H9 (cell line): ENCODE results near the gene ERCC6L2. TPM values are rescaled to one million over a fixed set of nuclear protein-coding genes. Genes with fewer than 3 reads are reported as not detected.

Experiments
- DNase-seq: peaks from one replicate; pipeline ENCODE4 v3.0.0-alpha.2; 2017
- H2AFZ ChIP-seq: one replicate; pipeline ENCODE4 v1.6.1; 2013; ENCODE audit warnings: mild to moderate bottlenecking, low read length, control low read depth, moderate library complexity
- H2AK5ac ChIP-seq: 2 replicates; pipeline ENCODE4 v1.6.1; 2013; ENCODE audit warnings: low read length, control low read depth, mixed read lengths; ENCODE audit not compliant: insufficient read length
- H2BK120ac ChIP-seq: one replicate; pipeline ENCODE4 v1.6.1; 2013; ENCODE audit warnings: low read depth, mild to moderate bottlenecking, low read length, control low read depth, inconsistent platforms; ENCODE audit not compliant: poor library complexity, severe bottlenecking
- H2BK12ac ChIP-seq: 2 replicates; pipeline ENCODE4 v1.6.1; 2013; ENCODE audit warnings: low read length, control low read depth, mixed read lengths, low read depth; ENCODE audit not compliant: insufficient read length
- H2BK15ac ChIP-seq: 2 replicates; pipeline ENCODE4 v1.6.1; 2013; ENCODE audit warnings: low read depth, low read length, control low read depth
- H2BK20ac ChIP-seq: one replicate; pipeline ENCODE4 v1.6.1; 2013; ENCODE audit warnings: low read depth, mild to moderate bottlenecking, low read length, control low read depth, inconsistent platforms; ENCODE audit not compliant: poor library complexity, severe bottlenecking
- H2BK5ac ChIP-seq: 2 replicates; pipeline ENCODE4 v1.6.1; 2013; ENCODE audit warnings: low read length, control low read depth, mixed read lengths; ENCODE audit not compliant: insufficient read length
- H3K14ac ChIP-seq: 2 replicates; pipeline ENCODE4 v1.6.1; 2013; ENCODE audit warnings: low read length, control low read depth; ENCODE audit not compliant: insufficient read depth
- H3K18ac ChIP-seq: 2 replicates; pipeline ENCODE4 v1.6.1; 2013; ENCODE audit warnings: low read depth, mild to moderate bottlenecking, mixed read lengths, low read length, control low read depth; ENCODE audit not compliant: insufficient read length
- H3K23ac ChIP-seq: 2 replicates; pipeline ENCODE4 v1.6.1; 2013; ENCODE audit warnings: low read length, control low read depth, mixed read lengths, low read depth; ENCODE audit not compliant: insufficient read length
- H3K23me2 ChIP-seq: 2 replicates; pipeline ENCODE4 v1.6.1; 2013; ENCODE audit warnings: low read depth, mild to moderate bottlenecking, mixed read lengths, low read length, control low read depth; ENCODE audit not compliant: insufficient read length, poor library complexity, severe bottlenecking
- H3K27ac ChIP-seq: 2 replicates; pipeline ENCODE4 v1.5.1; 2013; ENCODE audit warnings: low read length, control low read depth, mixed read lengths, low read depth; ENCODE audit not compliant: insufficient read length
- H3K27me3 ChIP-seq: 2 replicates; pipeline ENCODE4 v1.6.1; 2013; ENCODE audit warnings: low read length, control low read depth, inconsistent platforms; ENCODE audit not compliant: insufficient read depth
- H3K4ac ChIP-seq: 2 replicates; pipeline ENCODE4 v1.6.1; 2013; ENCODE audit warnings: low read depth, mild to moderate bottlenecking, control low read depth, inconsistent platforms, low read length, moderate library complexity
- H3K4me1 ChIP-seq: 2 replicates; pipeline ENCODE4 v1.6.1; 2013; ENCODE audit warnings: low read length, control low read depth, inconsistent platforms; ENCODE audit not compliant: insufficient read depth
- H3K4me2 ChIP-seq: 2 replicates; pipeline ENCODE4 v1.6.1; 2013; ENCODE audit warnings: low read length, control low read depth, mixed read lengths; ENCODE audit not compliant: insufficient read length, insufficient read depth
- H3K56ac ChIP-seq: 2 replicates; pipeline ENCODE4 v1.6.1; 2013; ENCODE audit warnings: low read depth, mild to moderate bottlenecking, mixed read lengths, low read length, control low read depth; ENCODE audit not compliant: insufficient read length
- H3K79me1 ChIP-seq: 2 replicates; pipeline ENCODE4 v1.6.1; 2013; ENCODE audit warnings: low read depth, mild to moderate bottlenecking, moderate library complexity, low read length, control low read depth, inconsistent platforms; ENCODE audit not compliant: insufficient read depth, poor library complexity, severe bottlenecking
- H3K79me2 ChIP-seq: 2 replicates; pipeline ENCODE4 v1.6.1; 2013; ENCODE audit warnings: low read length, control low read depth, inconsistent platforms; ENCODE audit not compliant: insufficient read depth
- H3K9ac ChIP-seq: 2 replicates; pipeline ENCODE4 v1.6.1; 2013; ENCODE audit warnings: low read length, control low read depth, mixed read lengths; ENCODE audit not compliant: insufficient read length; ENCODE audit errors: extremely low read depth
- H3K9me3 ChIP-seq: one replicate; pipeline ENCODE4 v1.6.1; 2013; ENCODE audit warnings: low read depth, low read length, inconsistent platforms; ENCODE audit not compliant: control insufficient read depth
- H3T11ph ChIP-seq: one replicate; pipeline ENCODE4 v1.6.1; 2013; ENCODE audit warnings: mild to moderate bottlenecking, low read length, control low read depth, inconsistent platforms
- H4K20me1 ChIP-seq: one replicate; pipeline ENCODE4 v1.6.1; 2013; ENCODE audit not compliant: control insufficient read depth, insufficient read length, insufficient read depth
- H4K5ac ChIP-seq: 2 replicates; pipeline ENCODE4 v1.6.1; 2013; ENCODE audit warnings: low read depth, mild to moderate bottlenecking, mixed read lengths, low read length, control low read depth; ENCODE audit not compliant: insufficient read length
- H4K8ac ChIP-seq: replicated peaks from 2 replicates; pipeline ENCODE4 v1.6.1; 2013; ENCODE audit warnings: low read length, control low read depth, mixed read lengths, low read depth; ENCODE audit not compliant: insufficient read length
- H4K91ac ChIP-seq: 2 replicates; pipeline ENCODE4 v1.6.1; 2013; ENCODE audit warnings: low read depth, mild to moderate bottlenecking, moderate library complexity, mixed read lengths, low read length, control low read depth; ENCODE audit not compliant: insufficient read length
- H3K27ac Mint-ChIP-seq, 3 experiments: 2 replicates in 2 of 3; 3 replicates in 1 of 3; pipeline ENCODE4 v1.8.0; 2020 to 2021; ENCODE audit warnings: mixed read lengths in 3 of 3, mild to moderate bottlenecking in 1 of 3, moderate library complexity in 1 of 3
- H3K27me3 Mint-ChIP-seq: 2 replicates; pipeline ENCODE4 v1.8.0; 2021; ENCODE audit warnings: low read depth, mild to moderate bottlenecking, moderate library complexity, mixed read lengths
- H3K36me3 Mint-ChIP-seq, 3 experiments: 2 replicates in 2 of 3; 3 replicates in 1 of 3; pipeline ENCODE4 v1.8.0; 2020 to 2021; ENCODE audit warnings: low read depth in 3 of 3, mixed read lengths in 3 of 3; ENCODE audit not compliant: insufficient read depth in 1 of 3
- H3K4me1 Mint-ChIP-seq, 2 experiments: 2 replicates each; pipeline ENCODE4 v1.8.0; 2020; ENCODE audit warnings: mixed read lengths in 2 of 2
- H3K4me3 Mint-ChIP-seq, 2 experiments: 2 replicates in 1 of 2; 3 replicates in 1 of 2; pipeline ENCODE4 v1.8.0; 2020 to 2021; ENCODE audit warnings: mild to moderate bottlenecking in 2 of 2, mixed read lengths in 2 of 2, moderate library complexity in 1 of 2
- H3K9me3 Mint-ChIP-seq, 2 experiments: 2 replicates in 1 of 2; 3 replicates in 1 of 2; pipeline ENCODE4 v1.8.0; 2020; ENCODE audit warnings: mild to moderate bottlenecking in 2 of 2, mixed read lengths in 2 of 2, moderate library complexity in 1 of 2
- WGBS: extraction: QIAGEN DNeasy Blood & Tissue Kit; methylation state at CpG from one replicate; pipeline ENCODE4 v1.1.7; 2013; ENCODE audit warnings: missing lambda C conversion rate, low lambda C conversion rate, mixed read lengths; ENCODE audit not compliant: insufficient read length; ENCODE audit errors: extremely low coverage; 5-methylcytosine and 5-hydroxymethylcytosine counted together
- total RNA-seq: library from RNA; stranded (reverse); gene quantifications from 2 replicates; pipeline ENCODE4 v1.2.1, GENCODE V29; 2021
- TF ChIP-seq, protein P1 (sequence below): fragments of 200-600 bp; sonication (generic); conservative IDR thresholded peaks from 3 replicates; pipeline ENCODE4 v1.8.0; 2021; ENCODE audit warnings: antibody characterized with exemption, mild to moderate bottlenecking

ERCC6L2 gene
- total RNA-seq, 1 experiment from 2014 or later: 57.7 TPM

DNA sequence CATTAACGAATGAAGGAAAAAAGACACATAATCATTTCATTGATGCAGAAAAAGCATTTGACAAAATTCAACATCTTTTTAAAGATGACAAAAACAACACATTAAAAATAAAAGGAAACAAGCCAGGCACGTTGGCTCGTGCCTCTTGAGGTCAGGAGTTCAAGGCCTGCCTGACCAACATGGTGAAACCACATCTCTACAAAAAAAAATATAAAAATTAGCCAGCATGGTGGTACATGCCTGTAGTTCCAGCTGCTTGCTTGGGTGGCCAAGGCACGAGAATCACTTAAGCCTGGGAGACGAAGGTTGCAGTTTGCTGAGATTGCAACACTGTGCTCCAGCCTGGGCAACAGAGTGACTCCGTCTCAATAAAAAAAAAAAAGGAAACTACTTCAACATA is 77.0 kb downstream of the ERCC6L2 start:
- no peak for DNase-seq
- Histone ChIP-seq H2AFZ (no peak overlapping the region), H3K4ac (no peak overlapping the region), H2BK20ac (no peak overlapping the region), H4K91ac (no peak overlapping the region), H3K14ac (no peak overlapping the region), H3K56ac (no peak overlapping the region), H2BK12ac (no peak overlapping the region), H3K4me2 (no peak overlapping the region), H3K27ac (no peak overlapping the region), H4K8ac (no peak overlapping the region), H3K79me2 (no peaks in the 10 kb centered on the region), H2AK5ac (no peak overlapping the region), H3K4me1 (no peaks in the 10 kb centered on the region), H3K79me1 (no peaks in the 10 kb centered on the region), H3K23me2 (no peaks in the 10 kb centered on the region), H3K18ac (no peak overlapping the region), H4K20me1 (no peaks in the 10 kb centered on the region), H3K23ac (no peak overlapping the region), H3T11ph (no peak overlapping the region), H3K9ac (no peak overlapping the region), H4K5ac (no peak overlapping the region), H2BK5ac (no peak overlapping the region), H3K27me3 (no peaks in the 10 kb centered on the region), H2BK120ac (no peak overlapping the region), H3K9me3 (no peaks in the 10 kb centered on the region), H2BK15ac (no peak overlapping the region)
- Mint-ChIP-seq H3K27ac (no peak overlapping the region), H3K4me1 (no peaks in the 10 kb centered on the region), H3K27me3 (no peaks in the 10 kb centered on the region), H3K9me3 (peaks cover 10 to 11% of the 10 kb centered on the region in 2 experiments), H3K36me3 (peaks cover 52 to 61% (median 59%) of the 10 kb centered on the region in 3 experiments), H3K4me3 (no peak overlapping the region)
- TF ChIP-seq, protein P1, sequence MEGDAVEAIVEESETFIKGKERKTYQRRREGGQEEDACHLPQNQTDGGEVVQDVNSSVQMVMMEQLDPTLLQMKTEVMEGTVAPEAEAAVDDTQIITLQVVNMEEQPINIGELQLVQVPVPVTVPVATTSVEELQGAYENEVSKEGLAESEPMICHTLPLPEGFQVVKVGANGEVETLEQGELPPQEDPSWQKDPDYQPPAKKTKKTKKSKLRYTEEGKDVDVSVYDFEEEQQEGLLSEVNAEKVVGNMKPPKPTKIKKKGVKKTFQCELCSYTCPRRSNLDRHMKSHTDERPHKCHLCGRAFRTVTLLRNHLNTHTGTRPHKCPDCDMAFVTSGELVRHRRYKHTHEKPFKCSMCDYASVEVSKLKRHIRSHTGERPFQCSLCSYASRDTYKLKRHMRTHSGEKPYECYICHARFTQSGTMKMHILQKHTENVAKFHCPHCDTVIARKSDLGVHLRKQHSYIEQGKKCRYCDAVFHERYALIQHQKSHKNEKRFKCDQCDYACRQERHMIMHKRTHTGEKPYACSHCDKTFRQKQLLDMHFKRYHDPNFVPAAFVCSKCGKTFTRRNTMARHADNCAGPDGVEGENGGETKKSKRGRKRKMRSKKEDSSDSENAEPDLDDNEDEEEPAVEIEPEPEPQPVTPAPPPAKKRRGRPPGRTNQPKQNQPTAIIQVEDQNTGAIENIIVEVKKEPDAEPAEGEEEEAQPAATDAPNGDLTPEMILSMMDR: no peak
- no CpG with 5 or more reads among the region's 6 CpGs for WGBS
